Peyer's patch (tissue), 4 donors: ENCODE measurements around the gene DHRSX. TPM values are rescaled to one million over a fixed set of nuclear protein-coding genes. Genes with fewer than 3 reads are reported as not detected.

Source experiments
- DNase-seq, 3 donors: peaks; one replicate each; pipeline ENCODE4 v3.0.0-alpha.2; 2017 to 2019
- H3K27ac ChIP-seq, 4 donors: fragments of 200-600 bp; sonication (generic); one replicate each; pipeline ENCODE4 v1.5.1; 2016 to 2019
- H3K27me3 ChIP-seq, 2 donors: fragments of 200-600 bp; sonication (generic); one replicate each; pipeline ENCODE4 v1.5.1; 2019
- H3K36me3 ChIP-seq, 3 donors: fragments of 200-600 bp; sonication (generic); one replicate each; pipeline ENCODE4 v1.5.1; 2016 to 2019
- H3K4me1 ChIP-seq, 4 donors: fragments of 200-600 bp; sonication (generic); one replicate each; pipeline ENCODE4 v1.5.1; 2016 to 2019
- H3K4me3 ChIP-seq, 4 donors: fragments of 200-600 bp; sonication (generic); 1 replicate in 3 of 4; 2 replicates in 1 of 4; pipeline ENCODE4 v1.5.1; 2016 to 2019; ENCODE audit warnings: mild to moderate bottlenecking in 1 of 4
- H3K9me3 ChIP-seq, 4 donors: fragments of 200-600 bp; sonication (generic); one replicate each; pipeline ENCODE4 v1.5.1; 2016 to 2019; ENCODE audit warnings: mild to moderate bottlenecking in 1 of 4
- CTCF ChIP-seq, 6 experiments: fragments of 450-650 bp in 4 of 6; fragments of 200-600 bp in 2 of 6; sonication (generic) in 1 of 6; IDR thresholded peaks; one replicate each; pipeline ENCODE4 v1.5.1; 2017 to 2019; ENCODE audit warnings: antibody characterized with exemption in 6 of 6, mild to moderate bottlenecking in 3 of 6, moderate library complexity in 1 of 6
- POLR2A ChIP-seq, 2 donors: fragments of 450-650 bp; IDR thresholded peaks; one replicate each; pipeline ENCODE4 v1.5.1; 2017; ENCODE audit warnings: antibody characterized with exemption in 2 of 2, mild to moderate bottlenecking in 2 of 2, moderate library complexity in 2 of 2
- total RNA-seq, 4 donors: library from RNA; depleted of rRNA; stranded (reverse); fragments of >200 nt; gene quantifications; one replicate each; pipeline ENCODE4 v1.1.0, GENCODE V29; 2016

Gene DHRSX
- total RNA-seq, 4 donors from 2014 or later: 21.5 to 55.4 (median 40.4) TPM

GRCh38 chrX:2402361-2402690 is 98.5 kb downstream of the DHRSX start:
- Histone ChIP-seq H3K36me3 (peaks cover 0 to 10% (median 0%) of the 10 kb centered on the region in 3 donors), H3K27me3 (no peaks in the 10 kb centered on the region), H3K27ac (peak overlapping the region in 2 of 4 donors; percentile 35 to 46), H3K9me3 (peaks cover 0 to 8% (median 0%) of the 10 kb centered on the region in 4 donors), H3K4me1 (no peaks in the 10 kb centered on the region), H3K4me3 (no peak overlapping the region)
- no peak for DNase-seq
- TF ChIP-seq POLR2A (IDR thresholded peaks at IDR 0.05) (no peak), CTCF (IDR thresholded peaks at IDR 0.05) (no peak)

GRCh38 chrX:2401590-2402360 is 99.0 kb downstream of the DHRSX start:
- no peak for DNase-seq
- TF ChIP-seq POLR2A (IDR thresholded peaks at IDR 0.05) (no peak), CTCF (IDR thresholded peaks at IDR 0.05) (no peak)
- H3K9me3 ChIP-seq: peaks cover 0 to 2% (median 0%) of the 10 kb centered on the region in 4 donors
- no peak overlapping the region for H3K4me3 ChIP-seq
- no peaks in the 10 kb centered on the region for H3K4me1 ChIP-seq
- no peaks in the 10 kb centered on the region for H3K27me3 ChIP-seq
- H3K27ac ChIP-seq: peak overlapping the region in 2 of 4 donors; percentile 35 to 46
- H3K36me3 ChIP-seq: peaks cover 0 to 5% (median 0%) of the 10 kb centered on the region in 3 donors

GRCh38 chrX:2401201-2401589 is 99.6 kb downstream of the DHRSX start:
- TF ChIP-seq CTCF (IDR thresholded peaks at IDR 0.05) (no peak), POLR2A (IDR thresholded peaks at IDR 0.05) (no peak)
- Histone ChIP-seq H3K4me3 (no peak overlapping the region), H3K9me3 (no peaks in the 10 kb centered on the region), H3K4me1 (no peaks in the 10 kb centered on the region), H3K27ac (no peak overlapping the region), H3K27me3 (no peaks in the 10 kb centered on the region), H3K36me3 (no peaks in the 10 kb centered on the region)
- DNase-seq: no peak

- DNase-seq: no peak
- Histone ChIP-seq H3K9me3 (no peaks in the 10 kb centered on the region), H3K27ac (no peak overlapping the region), H3K27me3 (no peaks in the 10 kb centered on the region), H3K36me3 (no peaks in the 10 kb centered on the region), H3K4me1 (no peaks in the 10 kb centered on the region), H3K4me3 (no peak overlapping the region)
- no peak for TF ChIP-seq POLR2A (IDR thresholded peaks at IDR 0.05)
- no peak for TF ChIP-seq CTCF (IDR thresholded peaks at IDR 0.05)
These were observed 102.6 kb downstream of the DHRSX start for GRCh38 chrX:2398064-2398656.

GRCh38 chrX:2397229-2398063 is 103.3 kb downstream of the DHRSX start:
- no peaks in the 10 kb centered on the region for H3K27me3 ChIP-seq
- H3K27ac ChIP-seq: no peak overlapping the region
- no peaks in the 10 kb centered on the region for H3K4me1 ChIP-seq
- H3K36me3 ChIP-seq: no peaks in the 10 kb centered on the region
- TF ChIP-seq POLR2A (IDR thresholded peaks at IDR 0.05) (no peak), CTCF (IDR thresholded peaks at IDR 0.05) (no peak)
- no peaks in the 10 kb centered on the region for H3K9me3 ChIP-seq
- no peak overlapping the region for H3K4me3 ChIP-seq
- no peak for DNase-seq
